CD4-positive, CD25-positive, alpha-beta regulatory T cell (primary cell): ENCODE measurements around the gene SORL1. TPM values are rescaled to one million over a fixed set of nuclear protein-coding genes. Genes with fewer than 3 reads are reported as not detected.

ENCODE experiments used
- ATAC-seq, 2 donors: fragments of 150-1000 bp; cut with Tn5 transposase; one replicate each; pipeline ENCODE4 v1.10.0; 2021; ENCODE audit warnings: low read depth in 2 of 2, moderate number of reproducible peaks in 2 of 2, moderate library complexity in 1 of 2
- DNase-seq, 3 donors: peaks; one replicate each; pipeline versions ENCODE4 v3.0.0 to v3.0.0-alpha.2; 2012 to 2022; ENCODE audit warnings: mixed read lengths in 1 of 3
- H3K27ac ChIP-seq: one replicate; pipeline ENCODE4 v1.7.0; 2013; ENCODE audit warnings: mild to moderate bottlenecking, low read length; ENCODE audit not compliant: insufficient read depth, poor library complexity, severe bottlenecking
- H3K27me3 ChIP-seq: one replicate; pipeline ENCODE4 v1.7.0; 2013; ENCODE audit warnings: low read length; ENCODE audit not compliant: control insufficient read depth, insufficient read depth
- H3K36me3 ChIP-seq: one replicate; pipeline ENCODE4 v1.7.0; 2013; ENCODE audit warnings: mild to moderate bottlenecking, low read length, moderate library complexity; ENCODE audit not compliant: control insufficient read depth, insufficient read depth
- H3K4me1 ChIP-seq: 2 replicates; pipeline ENCODE4 v1.7.0; 2013; ENCODE audit warnings: mild to moderate bottlenecking, low read length; ENCODE audit not compliant: insufficient read depth, control insufficient read depth, poor library complexity, severe bottlenecking
- H3K4me3 ChIP-seq: one replicate; pipeline ENCODE4 v1.7.0; 2013; ENCODE audit warnings: low read depth, mild to moderate bottlenecking, low read length, moderate library complexity
- H3K9me3 ChIP-seq, 2 experiments: 1 replicate in 1 of 2; 2 replicates in 1 of 2; pipeline ENCODE4 v1.7.0; 2013; ENCODE audit warnings: low read length in 2 of 2, mild to moderate bottlenecking in 1 of 2, moderate library complexity in 1 of 2; ENCODE audit not compliant: control insufficient read depth in 2 of 2
- H3K27ac Mint-ChIP-seq, 3 donors: one replicate each; pipeline ENCODE4 v1.8.0; 2020 to 2022; ENCODE audit warnings: mild to moderate bottlenecking in 3 of 3, mixed read lengths in 3 of 3, moderate library complexity in 2 of 3
- H3K27me3 Mint-ChIP-seq: one replicate; pipeline ENCODE4 v1.8.0; 2022; ENCODE audit warnings: mild to moderate bottlenecking, mixed read lengths
- H3K36me3 Mint-ChIP-seq: one replicate; pipeline ENCODE4 v1.8.0; 2020; ENCODE audit warnings: mixed read lengths
- H3K4me1 Mint-ChIP-seq, 4 donors: one replicate each; pipeline ENCODE4 v1.8.0; 2020 to 2022; ENCODE audit warnings: mixed read lengths in 4 of 4, mild to moderate bottlenecking in 1 of 4
- H3K4me3 Mint-ChIP-seq, 4 donors: one replicate each; pipeline ENCODE4 v1.8.0; 2020 to 2022; ENCODE audit warnings: mild to moderate bottlenecking in 4 of 4, mixed read lengths in 4 of 4, moderate library complexity in 3 of 4
- H3K9me3 Mint-ChIP-seq, 7 donors: one replicate each; pipeline ENCODE4 v1.8.0; 2020 to 2022; ENCODE audit warnings: mixed read lengths in 7 of 7, mild to moderate bottlenecking in 3 of 7, moderate library complexity in 2 of 7
- polyA plus RNA-seq, 4 donors: library from polyadenylated mRNA; unstranded; fragments of 300-500 nt; fragmentation: Illumina TruSeq; gene quantifications; one replicate each; pipeline ENCODE4 v1.2.3, GENCODE V29; 2021
- total RNA-seq: library from RNA; stranded (reverse); gene quantifications from one replicate; pipeline ENCODE4 v1.2.3, GENCODE V29; 2022

SORL1 gene
- total and polyA plus RNA-seq, 5 donors from 2014 or later = 143 to 441 (median 168) TPM

- Histone ChIP-seq H3K27ac (no peak overlapping the region), H3K4me3 (no peak overlapping the region), H3K9me3 (peaks cover 0 to 1% of the 10 kb centered on the region in 2 experiments), H3K36me3 (no peaks in the 10 kb centered on the region), H3K4me1 (peaks cover 38% of the 10 kb centered on the region), H3K27me3 (no peaks in the 10 kb centered on the region)
- peaks cover 24 to 92% (median 62%) of the 10 kb centered on the region in 4 donors for H3K4me1 Mint-ChIP-seq
- peaks cover 0 to 4% (median 2%) of the 10 kb centered on the region in 7 donors for H3K9me3 Mint-ChIP-seq
- H3K36me3 Mint-ChIP-seq = peaks cover 18% of the 10 kb centered on the region
- peak overlapping the region; percentile 1 to 69 (median 49) for H3K27ac Mint-ChIP-seq
- no peaks in the 10 kb centered on the region for H3K27me3 Mint-ChIP-seq
- peak in 1 of 3 donors; percentile 29 for DNase-seq
- peak overlapping the region in 1 of 4 donors; percentile 26 for H3K4me3 Mint-ChIP-seq
- ATAC-seq = no peak
Measured at GRCh38 chr11:121420398-121420797, 31.7 kb upstream of the SORL1 start.

GRCh38 chr11:121421149-121421901, 30.8 kb upstream of the SORL1 start:
- H3K4me1 Mint-ChIP-seq = peaks cover 24 to 92% (median 60%) of the 10 kb centered on the region in 4 donors
- peak overlapping the region in 2 of 3 donors; percentile 69 to 87 for H3K27ac Mint-ChIP-seq
- H3K36me3 Mint-ChIP-seq = peaks cover 18% of the 10 kb centered on the region
- peaks cover 0 to 1% of the 10 kb centered on the region in 2 experiments for H3K9me3 ChIP-seq
- H3K27me3 Mint-ChIP-seq = peaks cover 4% of the 10 kb centered on the region
- H3K4me3 ChIP-seq = no peak overlapping the region
- peaks cover 38% of the 10 kb centered on the region for H3K4me1 ChIP-seq
- H3K9me3 Mint-ChIP-seq = peaks cover 0 to 4% (median 0%) of the 10 kb centered on the region in 7 donors
- no peaks in the 10 kb centered on the region for H3K36me3 ChIP-seq
- H3K27me3 ChIP-seq = no peaks in the 10 kb centered on the region
- no peak for ATAC-seq
- no peak for DNase-seq
- no peak overlapping the region for H3K27ac ChIP-seq
- peak overlapping the region in 1 of 4 donors; percentile 9 for H3K4me3 Mint-ChIP-seq

GRCh38 chr11:121422675-121423074, 29.4 kb upstream of the SORL1 start:
- Histone ChIP-seq H3K27me3 (no peaks in the 10 kb centered on the region), H3K4me1 (peaks cover 39% of the 10 kb centered on the region), H3K27ac (no peak overlapping the region), H3K9me3 (peaks cover 0 to 1% of the 10 kb centered on the region in 2 experiments), H3K36me3 (no peaks in the 10 kb centered on the region), H3K4me3 (peak overlapping the region; percentile 34)
- ATAC-seq (peak in 1 of 2 donors; percentile 18), DNase-seq (peak in 2 of 3 donors; percentile 46 to 48)
- Mint-ChIP-seq H3K27me3 (peaks cover 4% of the 10 kb centered on the region), H3K27ac (peak overlapping the region in 2 of 3 donors; percentile 17 to 27), H3K4me1 (peaks cover 25 to 88% (median 53%) of the 10 kb centered on the region in 4 donors), H3K4me3 (peak overlapping the region in 2 of 4 donors; percentile 1 to 30), H3K36me3 (peaks cover 18% of the 10 kb centered on the region), H3K9me3 (peaks cover 0 to 4% (median 0%) of the 10 kb centered on the region in 7 donors)

GRCh38 chr11:121425828-121426227, 26.3 kb upstream of the SORL1 start:
- Histone ChIP-seq H3K27ac (no peak overlapping the region), H3K36me3 (no peaks in the 10 kb centered on the region), H3K9me3 (no peaks in the 10 kb centered on the region), H3K27me3 (no peaks in the 10 kb centered on the region), H3K4me1 (peaks cover 20% of the 10 kb centered on the region), H3K4me3 (no peak overlapping the region)
- Mint-ChIP-seq H3K4me3 (peak overlapping the region in 1 of 4 donors; percentile 32), H3K4me1 (peaks cover 16 to 66% (median 31%) of the 10 kb centered on the region in 4 donors), H3K27me3 (peaks cover 4% of the 10 kb centered on the region), H3K9me3 (peaks cover 0 to 4% (median 0%) of the 10 kb centered on the region in 7 donors), H3K36me3 (peaks cover 20% of the 10 kb centered on the region), H3K27ac (peak overlapping the region in 1 of 3 donors; percentile 74)
- no peak for ATAC-seq
- no peak for DNase-seq

- H3K27ac ChIP-seq = no peak overlapping the region
- Mint-ChIP-seq H3K9me3 (peaks cover 0 to 4% (median 0%) of the 10 kb centered on the region in 7 donors), H3K4me1 (peaks cover 13 to 57% (median 27%) of the 10 kb centered on the region in 4 donors), H3K27ac (peak overlapping the region in 2 of 3 donors; percentile 79 to 88), H3K36me3 (peaks cover 21% of the 10 kb centered on the region), H3K27me3 (peaks cover 4% of the 10 kb centered on the region), H3K4me3 (peak overlapping the region; percentile 3 to 71 (median 40))
- H3K4me1 ChIP-seq = peaks cover 16% of the 10 kb centered on the region
- ATAC-seq (peak; percentile 52 to 67), DNase-seq (peak; percentile 23 to 62 (median 31))
- no peaks in the 10 kb centered on the region for H3K27me3 ChIP-seq
- peak overlapping the region; percentile 43 for H3K4me3 ChIP-seq
- no peaks in the 10 kb centered on the region for H3K36me3 ChIP-seq
- H3K9me3 ChIP-seq = no peaks in the 10 kb centered on the region
Measured at GRCh38 chr11:121426476-121427399, 25.4 kb upstream of the SORL1 start.

- H3K4me3 Mint-ChIP-seq = peak overlapping the region in 3 of 4 donors; percentile 3 to 46 (median 38)
Measured at GRCh38 chr11:121427400-121427744, 24.7 kb upstream of the SORL1 start.

GRCh38 chr11:121429556-121429955, 22.6 kb upstream of the SORL1 start:
- Histone ChIP-seq H3K9me3 (no peaks in the 10 kb centered on the region), H3K27me3 (no peaks in the 10 kb centered on the region), H3K27ac (no peak overlapping the region), H3K4me1 (peaks cover 10% of the 10 kb centered on the region), H3K4me3 (no peak overlapping the region), H3K36me3 (no peaks in the 10 kb centered on the region)
- Mint-ChIP-seq H3K4me3 (peak overlapping the region in 1 of 4 donors; percentile 81), H3K9me3 (peaks cover 0 to under 1% (median 0%) of the 10 kb centered on the region in 7 donors), H3K27me3 (peaks cover 4% of the 10 kb centered on the region), H3K36me3 (peaks cover 15% of the 10 kb centered on the region), H3K4me1 (peaks cover 0 to 32% (median 8%) of the 10 kb centered on the region in 4 donors), H3K27ac (no peak overlapping the region)
- ATAC-seq = no peak
- no peak for DNase-seq

More at GRCh38 chr11:121427400-121427744, 24.7 kb upstream of the SORL1 start:
- no peaks in the 10 kb centered on the region for H3K27me3 ChIP-seq
- no peaks in the 10 kb centered on the region for H3K36me3 ChIP-seq
- no peak overlapping the region for H3K27ac Mint-ChIP-seq
- peaks cover 0 to 4% (median 0%) of the 10 kb centered on the region in 7 donors for H3K9me3 Mint-ChIP-seq
- H3K27ac ChIP-seq = no peak overlapping the region
- no peaks in the 10 kb centered on the region for H3K9me3 ChIP-seq
- H3K36me3 Mint-ChIP-seq = peaks cover 24% of the 10 kb centered on the region
- H3K27me3 Mint-ChIP-seq = peaks cover 4% of the 10 kb centered on the region
- H3K4me1 Mint-ChIP-seq = peaks cover 8 to 51% (median 22%) of the 10 kb centered on the region in 4 donors
- DNase-seq (no peak), ATAC-seq (no peak)
- H3K4me3 ChIP-seq = peak overlapping the region; percentile 62
- peaks cover 10% of the 10 kb centered on the region for H3K4me1 ChIP-seq
